CD14-positive monocyte (primary cell): ENCODE results near the gene KDM7A. TPM values are rescaled to one million over a fixed set of nuclear protein-coding genes. Genes with fewer than 3 reads are reported as not detected.
A peak's percentile ranks its signal among the peaks of the same experiment; 100 is the strongest.

ENCODE experiments used
- DNase-seq, 3 donors: peaks; one replicate each; pipeline ENCODE4 v3.0.0-alpha.2; 2011 to 2022
- H2AFZ ChIP-seq: 2 replicates; pipeline ENCODE4 v1.6.0; 2012; ENCODE audit warnings: mild to moderate bottlenecking, low read depth, low read length, inconsistent platforms; ENCODE audit not compliant: insufficient read depth, poor library complexity, severe bottlenecking
- H3K27ac ChIP-seq, 2 donors: 1 replicate in 1 of 2; 2 replicates in 1 of 2; pipeline ENCODE4 v1.5.1; 2012 to 2013; ENCODE audit warnings: low read length in 2 of 2, control low read depth in 1 of 2, inconsistent platforms in 1 of 2, low read depth in 1 of 2, mild to moderate bottlenecking in 1 of 2
- H3K27me3 ChIP-seq, 2 donors: one replicate each; pipeline versions ENCODE4 v1.6.0 to v1.6.1; 2011 to 2013; ENCODE audit warnings: low read length in 2 of 2; ENCODE audit not compliant: control insufficient read depth in 2 of 2, insufficient read depth in 2 of 2
- H3K36me3 ChIP-seq, 2 donors: replicated peaks in 1 of 2; 1 replicate in 1 of 2; 2 replicates in 1 of 2; pipeline versions ENCODE4 v1.5.1 to v1.6.1; 2012 to 2013; ENCODE audit warnings: low read length in 2 of 2, control low read depth in 1 of 2, inconsistent platforms in 1 of 2, mild to moderate bottlenecking in 1 of 2; ENCODE audit not compliant: insufficient read depth in 2 of 2, control insufficient read depth in 1 of 2
- H3K4me1 ChIP-seq, 2 donors: 1 replicate in 1 of 2; 2 replicates in 1 of 2; pipeline versions ENCODE4 v1.5.1 to v1.6.1; 2012 to 2013; ENCODE audit warnings: low read length in 2 of 2, control low read depth in 1 of 2, inconsistent platforms in 1 of 2, mild to moderate bottlenecking in 1 of 2, moderate library complexity in 1 of 2; ENCODE audit not compliant: insufficient read depth in 2 of 2, control insufficient read depth in 1 of 2
- H3K4me2 ChIP-seq: replicated peaks from 2 replicates; pipeline ENCODE3; 2012; ENCODE audit warnings: low read length, moderate library complexity, mild to moderate bottlenecking; ENCODE audit not compliant: poor library complexity, severe bottlenecking; ENCODE audit errors: extremely low read depth
- H3K4me3 ChIP-seq, 3 experiments: fragments of 200-600 bp in 1 of 3; sonication (generic) in 1 of 3; replicated peaks in 1 of 3; 1 replicate in 2 of 3; 2 replicates in 1 of 3; pipeline ENCODE4 v1.5.1; 2011 to 2013; ENCODE audit warnings: low read length in 3 of 3, mild to moderate bottlenecking in 3 of 3, control low read depth in 2 of 3, low read depth in 2 of 3, inconsistent platforms in 1 of 3, moderate library complexity in 1 of 3
- H3K79me2 ChIP-seq: 2 replicates; pipeline ENCODE4 v1.6.0; 2012; ENCODE audit warnings: mild to moderate bottlenecking, control low read depth, inconsistent platforms, low read length, moderate library complexity; ENCODE audit not compliant: insufficient read depth
- H3K9ac ChIP-seq: 2 replicates; pipeline ENCODE4 v1.6.0; 2017; ENCODE audit warnings: low read length, mild to moderate bottlenecking; ENCODE audit not compliant: insufficient read depth, poor library complexity, severe bottlenecking
- H3K9me3 ChIP-seq, 2 donors: replicated peaks in 1 of 2; 1 replicate in 1 of 2; 2 replicates in 1 of 2; pipeline versions ENCODE4 v1.5.1 to v1.6.1; 2012 to 2013; ENCODE audit warnings: low read length in 2 of 2, control low read depth in 1 of 2; ENCODE audit not compliant: control insufficient read depth in 1 of 2, insufficient read depth in 1 of 2
- H4K20me1 ChIP-seq: 2 replicates; pipeline ENCODE4 v1.6.0; 2012; ENCODE audit warnings: mild to moderate bottlenecking, low read length, control low read depth, moderate library complexity; ENCODE audit not compliant: insufficient read depth
- H3K27ac Mint-ChIP-seq, 7 donors: one replicate each; pipeline ENCODE4 v1.8.0; 2020; ENCODE audit warnings: mild to moderate bottlenecking in 7 of 7, mixed read lengths in 7 of 7, moderate library complexity in 6 of 7, inconsistent platforms in 2 of 7
- H3K27me3 Mint-ChIP-seq, 3 donors: one replicate each; pipeline ENCODE4 v1.8.0; 2021 to 2022; ENCODE audit warnings: low read depth in 3 of 3, mild to moderate bottlenecking in 3 of 3, mixed read lengths in 3 of 3, moderate library complexity in 3 of 3, inconsistent platforms in 1 of 3
- H3K36me3 Mint-ChIP-seq, 2 donors: one replicate each; pipeline ENCODE4 v1.8.0; 2020; ENCODE audit warnings: mixed read lengths in 2 of 2, inconsistent platforms in 1 of 2, mild to moderate bottlenecking in 1 of 2
- H3K4me1 Mint-ChIP-seq: one replicate; pipeline ENCODE4 v1.8.0; 2020; ENCODE audit warnings: mild to moderate bottlenecking, mixed read lengths
- H3K4me3 Mint-ChIP-seq, 2 donors: one replicate each; pipeline ENCODE4 v1.8.0; 2020; ENCODE audit warnings: mild to moderate bottlenecking in 2 of 2, mixed read lengths in 2 of 2, moderate library complexity in 1 of 2
- H3K9me3 Mint-ChIP-seq, 7 donors: one replicate each; pipeline ENCODE4 v1.8.0; 2020 to 2022; ENCODE audit warnings: mixed read lengths in 7 of 7, mild to moderate bottlenecking in 6 of 7, moderate library complexity in 6 of 7, inconsistent platforms in 2 of 7
- CTCF ChIP-seq: fragments of 200-600 bp; IDR thresholded peaks from one replicate; pipeline ENCODE4 v1.8.0; 2022; ENCODE audit warnings: antibody characterized with exemption, mild to moderate bottlenecking
- WGBS: methylation state at CpG from one replicate; pipeline ENCODE4 v1.1.5; 2013; ENCODE audit warnings: missing lambda C conversion rate; ENCODE audit not compliant: insufficient coverage; 5-methylcytosine and 5-hydroxymethylcytosine counted together
- intact Hi-C, 2 donors: fragments of 100-400 bp; cut with micrococcal nuclease; formaldehyde crosslinking; loops; one replicate each; pipeline versions ENCODE4 v1.15.0 to v1.15.1; 2023
- polyA plus RNA-seq, 3 donors: library from polyadenylated mRNA; depleted of rRNA in 1 of 3; unstranded in 2 of 3; stranded (reverse) in 1 of 3; fragments of 300-500 nt in 2 of 3; fragments of >200 nt in 1 of 3; fragmentation: Illumina TruSeq in 2 of 3; gene quantifications; 1 replicate in 2 of 3; 2 replicates in 1 of 3; pipeline ENCODE4 v1.2.3, GENCODE V29; 2012 to 2021

KDM7A gene
- polyA plus RNA-seq, 3 donors, result 4.9 to 37.9 (median 7.9) TPM

- peaks cover 14 to 63% of the 10 kb centered on the region in 2 donors for H3K36me3 ChIP-seq
- H3K4me2 ChIP-seq, result no peak overlapping the region
- DNase-seq, result no peak
- WGBS, result 100% methylated on average over 1 of the region's 4 CpGs
- Mint-ChIP-seq H3K9me3 (no peaks in the 10 kb centered on the region), H3K36me3 (peaks cover 48 to 61% of the 10 kb centered on the region in 2 donors), H3K4me1 (peaks cover 26% of the 10 kb centered on the region), H3K27me3 (peaks cover 0 to 3% (median 0%) of the 10 kb centered on the region in 3 donors), H3K27ac (no peak overlapping the region), H3K4me3 (no peak overlapping the region)
- intact Hi-C loops, result no loop called here
- H2AFZ ChIP-seq, result no peak overlapping the region
- H4K20me1 ChIP-seq, result peaks cover 100% of the 10 kb centered on the region
- no peak overlapping the region for H3K4me3 ChIP-seq
- peaks cover 4 to 5% of the 10 kb centered on the region in 2 donors for H3K4me1 ChIP-seq
- no peak for TF ChIP-seq CTCF
- H3K9me3 ChIP-seq, result no peaks in the 10 kb centered on the region
- H3K27ac ChIP-seq, result peak overlapping the region in 1 of 2 donors; percentile 5
- H3K9ac ChIP-seq, result no peak overlapping the region
- H3K79me2 ChIP-seq, result peaks cover 98% of the 10 kb centered on the region
- H3K27me3 ChIP-seq, result no peaks in the 10 kb centered on the region
Measured at GRCh38 chr7:140155428-140155827, 21.4 kb downstream of the KDM7A start.

- H3K4me1 ChIP-seq, result peaks cover 4 to 5% of the 10 kb centered on the region in 2 donors
- H3K9me3 ChIP-seq, result no peaks in the 10 kb centered on the region
- Mint-ChIP-seq H3K4me1 (peaks cover 25% of the 10 kb centered on the region), H3K27me3 (peaks cover 0 to 3% (median 0%) of the 10 kb centered on the region in 3 donors), H3K4me3 (no peak overlapping the region), H3K27ac (peak overlapping the region in 4 of 7 donors; percentile 20 to 73 (median 52)), H3K9me3 (no peaks in the 10 kb centered on the region), H3K36me3 (peaks cover 46 to 54% of the 10 kb centered on the region in 2 donors)
- intact Hi-C loops, result no loop called here
- no peak overlapping the region for H2AFZ ChIP-seq
- no peak overlapping the region for H3K4me3 ChIP-seq
- H3K9ac ChIP-seq, result no peak overlapping the region
- H3K27ac ChIP-seq, result no peak overlapping the region
- 91% methylated on average over 6 of the region's 7 CpGs for WGBS
- H3K27me3 ChIP-seq, result no peaks in the 10 kb centered on the region
- no peak overlapping the region for H3K4me2 ChIP-seq
- DNase-seq, result no peak
- peaks cover 100% of the 10 kb centered on the region for H4K20me1 ChIP-seq
- no peak for TF ChIP-seq CTCF
- peaks cover 98% of the 10 kb centered on the region for H3K79me2 ChIP-seq
- peaks cover 14 to 67% of the 10 kb centered on the region in 2 donors for H3K36me3 ChIP-seq
Measured at GRCh38 chr7:140153666-140154161, 23.1 kb downstream of the KDM7A start.
